Muscle of back (tissue), 10 donors: ENCODE results near the gene PROM1. TPM values are rescaled to one million over a fixed set of nuclear protein-coding genes. Genes with fewer than 3 reads are reported as not detected.

Source experiments
- polyA plus RNA-seq, 10 donors: library from polyadenylated mRNA; unstranded; fragments of 120-200 nt; gene quantifications; one replicate each; pipeline ENCODE4 v1.2.1, GENCODE V29; 2013; ENCODE audit not compliant: insufficient read length in 10 of 10

Gene PROM1
- polyA plus RNA-seq, 10 donors = 28.7 to 64.3 (median 43.5) TPM

Other genes starting within 250 kb of the PROM1 start
- under 1 TPM in 4 of 10 donors, not detected in 6; 0.12 to 0.25 (median 0.19) TPM for gene FGFBP1, start 145.3 kb downstream of the PROM1 start, polyA plus RNA-seq
- under 1 TPM in 9 of 10 donors, not detected in 1; 0.23 to 0.80 (median 0.33) TPM for gene FGFBP2, start 120.8 kb downstream of the PROM1 start, polyA plus RNA-seq
- 10 to 100 TPM; 23.6 to 43.0 (median 33.6) TPM for gene TAPT1, start 142.4 kb upstream of the PROM1 start, polyA plus RNA-seq